Ishikawa (cell line): Measurements from ENCODE around the gene ZNF502.

Source experiments
- CEBPB ChIP-seq: IDR thresholded peaks from 2 replicates; pipeline ENCODE4 v1.6.1; 2012
- EGR1 ChIP-seq: IDR thresholded peaks from 2 replicates; pipeline ENCODE4 v1.6.1; 2012
- FOXM1 ChIP-seq: IDR thresholded peaks from 2 replicates; pipeline ENCODE4 v1.6.1; 2012; ENCODE audit warnings: low read depth, borderline replicate concordance
- RAD21 ChIP-seq: IDR thresholded peaks from 2 replicates; pipeline ENCODE4 v1.6.1; 2012; ENCODE audit warnings: low read depth
- REST ChIP-seq: IDR thresholded peaks from 2 replicates; pipeline ENCODE4 v1.6.1; 2012; ENCODE audit warnings: low read depth, mild to moderate bottlenecking
- TAF1 ChIP-seq: IDR thresholded peaks from 2 replicates; pipeline ENCODE4 v1.6.1; 2012; ENCODE audit warnings: low read depth, mild to moderate bottlenecking
- TCF12 ChIP-seq: IDR thresholded peaks from 2 replicates; pipeline ENCODE4 v1.6.1; 2012; ENCODE audit warnings: low read depth
- YY1 ChIP-seq: IDR thresholded peaks from 2 replicates; pipeline ENCODE4 v1.6.1; 2012; ENCODE audit warnings: low read depth

- TF ChIP-seq REST (no peak), CEBPB (no peak), EGR1 (no peak), RAD21 (no peak), FOXM1 (no peak), YY1 (no peak), TCF12 (no peak), TAF1 (no peak)
These were observed 22.2 kb downstream of the ZNF502 start for GRCh38 chr3:44734646-44735168.
